Astrocyte of the spinal cord (primary cell): ENCODE measurements around the gene HMHB1.

Experiments used
- DNase-seq: peaks from one replicate; pipeline ENCODE4 v3.0.0; 2011; ENCODE audit warnings: low read depth, low spot score
- H3K4me3 ChIP-seq: 2 replicates; pipeline ENCODE4 v1.5.1; 2011; ENCODE audit warnings: low read depth, mild to moderate bottlenecking, low read length, moderate library complexity
- in situ Hi-C: cut with HindIII; loops from 2 replicates; pipeline ENCODE4 v1.10.0; 2017; ENCODE audit warnings: low sequenced_read_pairs
- TF ChIP-seq, protein P1 (sequence below): IDR thresholded peaks from 2 replicates; pipeline ENCODE4 v1.5.1; 2012; ENCODE audit warnings: low read depth, mild to moderate bottlenecking, low read length, inconsistent platforms

Gene HMHB1

DNA sequence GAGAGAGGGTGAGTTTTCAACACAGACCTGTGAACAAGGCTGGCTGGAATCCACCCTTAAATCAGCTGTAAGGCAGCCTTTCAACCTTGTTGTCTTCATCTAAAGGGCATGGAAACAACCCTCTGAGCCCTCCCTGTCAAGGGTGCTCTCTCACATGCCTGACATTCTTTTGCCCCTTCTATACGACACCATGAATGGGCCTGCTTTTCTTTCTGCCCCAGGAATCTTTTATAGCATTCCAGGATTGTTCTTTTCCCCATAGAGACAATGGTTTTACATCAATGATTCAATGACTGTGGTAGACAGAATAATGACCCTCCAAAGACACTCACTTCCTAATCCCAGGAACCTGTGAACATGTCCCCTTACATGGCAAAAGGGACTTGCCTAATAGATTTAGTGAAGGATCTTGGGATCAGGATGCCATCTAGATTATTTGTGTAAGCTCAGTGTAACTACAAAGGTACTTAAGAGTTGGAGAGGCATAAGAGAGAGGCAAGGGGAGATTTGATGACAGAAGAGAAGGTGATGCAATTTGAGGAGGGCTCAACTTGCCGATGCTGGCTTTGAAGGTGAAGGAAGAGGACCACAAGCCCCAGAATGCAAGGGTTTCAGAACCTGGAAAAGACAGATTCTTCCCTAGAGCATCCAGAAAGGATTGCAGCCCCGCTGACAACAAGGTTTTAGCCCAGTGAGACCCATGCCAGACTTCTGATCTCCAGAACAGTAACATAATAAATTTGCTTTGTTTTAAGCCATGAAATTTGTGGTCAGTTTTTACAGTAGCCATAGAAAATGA is 29.2 kb upstream of the HMHB1 start:
- TF ChIP-seq, protein P1, sequence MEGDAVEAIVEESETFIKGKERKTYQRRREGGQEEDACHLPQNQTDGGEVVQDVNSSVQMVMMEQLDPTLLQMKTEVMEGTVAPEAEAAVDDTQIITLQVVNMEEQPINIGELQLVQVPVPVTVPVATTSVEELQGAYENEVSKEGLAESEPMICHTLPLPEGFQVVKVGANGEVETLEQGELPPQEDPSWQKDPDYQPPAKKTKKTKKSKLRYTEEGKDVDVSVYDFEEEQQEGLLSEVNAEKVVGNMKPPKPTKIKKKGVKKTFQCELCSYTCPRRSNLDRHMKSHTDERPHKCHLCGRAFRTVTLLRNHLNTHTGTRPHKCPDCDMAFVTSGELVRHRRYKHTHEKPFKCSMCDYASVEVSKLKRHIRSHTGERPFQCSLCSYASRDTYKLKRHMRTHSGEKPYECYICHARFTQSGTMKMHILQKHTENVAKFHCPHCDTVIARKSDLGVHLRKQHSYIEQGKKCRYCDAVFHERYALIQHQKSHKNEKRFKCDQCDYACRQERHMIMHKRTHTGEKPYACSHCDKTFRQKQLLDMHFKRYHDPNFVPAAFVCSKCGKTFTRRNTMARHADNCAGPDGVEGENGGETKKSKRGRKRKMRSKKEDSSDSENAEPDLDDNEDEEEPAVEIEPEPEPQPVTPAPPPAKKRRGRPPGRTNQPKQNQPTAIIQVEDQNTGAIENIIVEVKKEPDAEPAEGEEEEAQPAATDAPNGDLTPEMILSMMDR, result no peak
- no peak overlapping the region for H3K4me3 ChIP-seq
- no peak for DNase-seq
- in situ Hi-C loops, result no loop called here

GRCh38 chr5:143788401-143788800 is 23.6 kb upstream of the HMHB1 start:
- H3K4me3 ChIP-seq, result no peak overlapping the region
- TF ChIP-seq, protein P1, result no peak
- no peak for DNase-seq
- in situ Hi-C loops, result no loop called here

DNA sequence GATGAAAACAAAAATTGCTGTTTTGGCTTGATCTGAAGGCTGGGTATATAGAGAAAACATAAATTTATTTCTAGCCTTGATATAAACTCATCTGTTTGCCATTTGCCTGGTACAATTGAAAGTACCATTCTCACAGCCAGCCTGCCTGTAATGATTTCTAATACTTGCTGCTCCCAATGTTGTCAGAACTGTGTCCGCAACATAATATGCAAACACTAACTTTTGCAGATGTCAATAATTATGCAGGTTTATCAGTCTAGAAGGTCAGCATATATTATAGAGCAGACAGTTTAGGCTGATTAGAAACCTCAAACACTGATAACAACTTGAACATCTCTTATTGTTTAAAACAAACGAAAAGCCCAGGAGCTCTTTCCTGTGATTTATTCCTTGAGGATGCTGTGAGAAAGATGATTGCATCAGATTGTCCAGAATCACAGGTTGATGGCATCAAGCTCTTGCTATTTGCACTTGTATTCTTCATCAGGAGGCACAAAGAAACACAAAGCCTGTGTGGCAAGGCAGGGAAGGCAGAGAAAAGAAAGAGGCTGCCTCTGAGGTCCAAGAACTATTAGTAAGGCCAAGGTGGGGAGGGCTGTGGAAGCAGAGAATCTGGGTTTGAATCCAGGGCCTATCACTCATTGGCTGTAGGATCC is 21.4 kb upstream of the HMHB1 start:
- in situ Hi-C loops, result no loop called here
- TF ChIP-seq, protein P1, result no peak
- H3K4me3 ChIP-seq, result no peak overlapping the region
- no peak for DNase-seq

DNA sequence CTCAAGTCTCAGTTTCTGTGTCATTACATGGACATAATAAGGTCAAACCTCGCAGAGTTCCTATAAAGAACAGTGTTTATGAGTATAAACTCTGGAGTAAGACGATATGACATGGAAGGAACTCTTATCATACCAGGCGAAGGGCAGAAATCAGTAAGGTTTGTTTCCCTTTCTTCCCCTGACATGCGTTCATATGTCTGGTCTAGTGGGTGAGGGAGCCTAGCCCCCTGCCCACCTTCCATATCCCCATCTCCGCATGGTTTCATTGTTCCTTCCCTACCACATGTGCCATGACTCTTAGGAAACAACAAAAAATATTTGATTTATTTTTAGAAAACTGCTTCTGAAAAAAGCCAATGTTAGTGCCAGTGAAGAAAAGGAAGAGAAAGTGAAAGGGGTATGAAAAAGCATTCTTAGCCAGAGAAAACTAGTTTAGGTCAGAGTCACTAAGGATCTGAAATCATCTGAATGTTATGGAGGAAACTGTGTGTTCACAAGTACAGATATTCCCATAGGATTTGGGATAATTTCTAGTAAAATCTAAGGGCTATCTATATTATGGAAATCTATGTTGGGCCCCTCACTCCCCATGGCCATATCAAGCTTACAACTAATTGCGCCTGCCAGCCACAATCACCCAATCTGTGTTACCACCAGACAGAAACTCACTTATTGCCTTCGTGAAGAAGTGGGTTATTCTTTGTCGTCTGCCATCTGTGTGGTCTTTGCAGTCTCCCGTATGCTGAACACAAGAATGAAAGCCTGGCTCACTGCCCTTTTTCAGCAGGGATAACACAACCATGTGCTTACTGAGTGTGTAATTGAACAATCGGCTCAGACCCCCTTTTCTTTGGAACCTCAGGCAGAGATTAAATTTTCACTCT is 19.9 kb upstream of the HMHB1 start:
- in situ Hi-C loops, result no loop called here
- peak; percentile 10 for DNase-seq
- H3K4me3 ChIP-seq, result no peak overlapping the region
- TF ChIP-seq, protein P1, result no peak

DNA sequence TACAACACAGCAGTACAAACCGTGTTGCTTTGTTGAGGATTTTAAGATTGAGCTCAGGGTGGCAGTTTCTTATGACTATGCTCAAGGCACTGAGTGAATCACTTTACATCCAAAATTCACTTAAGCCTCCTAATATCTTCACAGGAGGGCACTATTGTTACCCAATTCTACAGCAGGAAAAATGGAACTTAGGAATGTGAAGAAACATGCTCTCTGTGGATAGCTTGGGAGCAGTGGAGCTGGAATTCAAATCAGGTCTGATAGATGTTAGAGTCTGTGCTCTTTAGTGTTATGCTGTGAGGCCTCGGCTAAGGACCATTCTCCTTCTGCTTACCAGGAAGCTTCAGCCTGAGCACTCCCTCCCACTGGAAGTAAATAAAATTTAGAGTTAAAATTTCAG is 18.7 kb upstream of the HMHB1 start:
- DNase-seq, result no peak
- H3K4me3 ChIP-seq, result no peak overlapping the region
- TF ChIP-seq, protein P1, result no peak
- in situ Hi-C loops, result no loop called here

DNA sequence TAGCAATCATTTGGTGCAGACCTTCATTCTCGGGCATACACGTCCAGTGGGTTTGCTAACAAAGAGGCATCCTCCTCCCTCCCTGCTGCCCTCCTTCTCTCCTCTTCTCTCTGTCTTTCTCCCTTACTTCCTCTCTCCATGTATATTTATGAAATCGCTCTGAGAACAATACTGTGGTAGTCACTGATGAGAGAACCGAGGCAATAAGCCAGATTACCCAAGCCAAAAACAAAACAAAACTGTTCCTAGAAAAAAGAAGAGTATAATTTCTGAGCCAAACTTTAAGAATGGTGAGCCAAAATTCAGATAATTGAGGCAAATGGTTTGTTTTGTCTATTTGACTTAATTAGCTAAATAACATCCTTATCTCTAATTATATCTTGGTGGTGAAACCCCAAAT is 15.8 kb upstream of the HMHB1 start:
- no peak for DNase-seq
- H3K4me3 ChIP-seq, result no peak overlapping the region
- in situ Hi-C loops, result no loop called here
- TF ChIP-seq, protein P1, result no peak
